ENCODE results near the gene PLCB3. TPM values are rescaled to one million over a fixed set of nuclear protein-coding genes. Genes with fewer than 3 reads are reported as not detected.

Gene PLCB3
- total RNA-seq, 1 experiment from 2014 or later, result 69.0 TPM

DNA sequence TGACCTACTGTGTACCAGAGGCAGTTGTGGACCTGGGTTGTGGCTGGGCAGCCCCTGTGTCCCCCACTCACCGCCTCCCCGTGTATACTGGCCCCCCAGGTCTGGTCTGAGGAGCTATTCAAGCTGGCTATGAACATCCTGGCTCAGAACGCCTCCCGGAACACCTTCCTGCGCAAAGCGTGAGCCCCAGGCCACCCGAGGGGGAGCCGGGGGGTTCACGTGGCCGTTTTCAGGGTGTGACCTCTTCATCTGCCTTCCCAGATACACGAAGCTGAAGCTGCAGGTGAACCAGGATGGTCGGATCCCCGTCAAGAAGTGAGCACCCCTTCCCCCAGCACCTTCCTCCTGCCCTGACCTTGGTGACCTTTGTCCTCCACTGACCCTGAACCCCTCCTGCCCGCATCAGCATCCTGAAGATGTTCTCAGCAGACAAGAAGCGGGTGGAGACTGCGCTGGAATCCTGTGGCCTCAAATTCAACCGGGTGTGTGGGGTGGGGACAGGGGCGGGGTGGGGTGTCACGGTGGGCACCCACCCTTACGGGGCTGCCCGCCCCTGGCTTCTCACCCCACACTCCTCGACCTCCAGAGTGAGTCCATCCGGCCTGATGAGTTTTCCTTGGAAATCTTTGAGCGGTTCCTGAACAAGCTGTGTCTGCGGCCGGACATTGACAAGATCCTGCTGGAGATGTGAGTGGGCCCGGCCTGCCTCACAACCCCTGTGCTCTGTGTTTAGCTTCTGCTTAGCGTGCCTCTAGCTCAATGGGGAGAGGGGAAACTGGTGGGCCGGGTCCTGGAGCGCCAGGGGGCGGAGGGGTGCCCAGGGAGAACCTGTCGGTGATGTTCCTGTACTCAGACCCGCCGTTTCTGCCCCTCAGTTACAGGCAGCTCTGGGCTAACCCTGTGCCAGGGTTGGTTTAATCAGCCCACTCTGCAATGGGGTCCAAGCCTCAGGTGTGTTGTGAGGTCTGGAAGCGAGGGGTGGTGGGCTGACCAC lies 4.1 kb downstream of the PLCB3 start:
- ChIA-PET POLR2A (ENCODE audit: unreplicated experiment) (no interaction called here), CTCF (no interaction called here)
- no peak overlapping the region for H3K4me2 ChIP-seq (ENCODE audit: low read length)
- H3K4me3 ChIP-seq (ENCODE audit: low read length), result no peak overlapping the region
- no peak for DNase-seq
- H2AFZ ChIP-seq (ENCODE audit: low read length), result no peak overlapping the region
- no peaks in the 10 kb centered on the region for H3K27me3 ChIP-seq (ENCODE audit: low read length)
- H3K79me2 ChIP-seq (ENCODE audit: low read length), result peaks cover 25% of the 10 kb centered on the region
- no peaks in the 10 kb centered on the region for H3F3A ChIP-seq (ENCODE audit: low read length, unreplicated experiment)
- no TSS peak for BruUV-seq (replicated peaks)
- TF ChIP-seq, protein P1, sequence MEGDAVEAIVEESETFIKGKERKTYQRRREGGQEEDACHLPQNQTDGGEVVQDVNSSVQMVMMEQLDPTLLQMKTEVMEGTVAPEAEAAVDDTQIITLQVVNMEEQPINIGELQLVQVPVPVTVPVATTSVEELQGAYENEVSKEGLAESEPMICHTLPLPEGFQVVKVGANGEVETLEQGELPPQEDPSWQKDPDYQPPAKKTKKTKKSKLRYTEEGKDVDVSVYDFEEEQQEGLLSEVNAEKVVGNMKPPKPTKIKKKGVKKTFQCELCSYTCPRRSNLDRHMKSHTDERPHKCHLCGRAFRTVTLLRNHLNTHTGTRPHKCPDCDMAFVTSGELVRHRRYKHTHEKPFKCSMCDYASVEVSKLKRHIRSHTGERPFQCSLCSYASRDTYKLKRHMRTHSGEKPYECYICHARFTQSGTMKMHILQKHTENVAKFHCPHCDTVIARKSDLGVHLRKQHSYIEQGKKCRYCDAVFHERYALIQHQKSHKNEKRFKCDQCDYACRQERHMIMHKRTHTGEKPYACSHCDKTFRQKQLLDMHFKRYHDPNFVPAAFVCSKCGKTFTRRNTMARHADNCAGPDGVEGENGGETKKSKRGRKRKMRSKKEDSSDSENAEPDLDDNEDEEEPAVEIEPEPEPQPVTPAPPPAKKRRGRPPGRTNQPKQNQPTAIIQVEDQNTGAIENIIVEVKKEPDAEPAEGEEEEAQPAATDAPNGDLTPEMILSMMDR (conservative IDR thresholded peaks at IDR 0.05; ENCODE audit: low read depth, low read length), result no peak
- TF ChIP-seq EZH2phosphoT487 (IDR thresholded peaks at IDR 0.05; ENCODE audit: borderline replicate concordance, low read length) (no peak), EZH2 (IDR thresholded peaks at IDR 0.05; ENCODE audit: low read length, unreplicated experiment) (no peak)
- no peaks in the 10 kb centered on the region for H3K9me3 ChIP-seq (ENCODE audit: low read length)
- intact Hi-C loops (cut with micrococcal nuclease), result no loop called here
- H3K36me3 ChIP-seq (ENCODE audit: low read depth, low read length), result peaks cover 32% of the 10 kb centered on the region
- no peak for ATAC-seq
- no peaks in the 10 kb centered on the region for H3K9me2 ChIP-seq (replicated peaks; ENCODE audit: low read length)
- peaks cover 3% of the 10 kb centered on the region; the same call in 1 of the 2 replicates for H4K20me1 ChIP-seq (ENCODE audit: low read length)
- no peak overlapping the region for H3K27ac ChIP-seq (ENCODE audit: low read length)
- no peak overlapping the region for H3K9ac ChIP-seq (ENCODE audit: low read length)
- H3K4me1 ChIP-seq (ENCODE audit: insufficient read depth, low read length), result peaks cover 25% of the 10 kb centered on the region

DNA sequence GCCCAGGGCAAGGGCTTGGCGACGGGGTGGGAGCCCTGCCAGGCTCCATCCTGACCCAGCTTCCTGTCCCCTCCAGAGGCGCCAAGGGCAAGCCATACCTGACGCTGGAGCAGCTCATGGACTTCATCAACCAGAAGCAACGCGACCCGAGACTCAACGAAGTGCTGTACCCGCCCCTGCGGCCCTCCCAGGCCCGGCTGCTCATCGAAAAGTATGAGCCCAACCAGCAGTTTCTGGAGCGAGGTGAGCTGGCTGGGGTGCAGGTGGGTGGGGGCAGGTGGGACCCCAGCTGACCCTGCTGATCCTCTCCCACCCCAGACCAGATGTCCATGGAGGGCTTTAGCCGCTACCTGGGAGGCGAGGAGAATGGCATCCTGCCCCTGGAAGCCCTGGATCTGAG lies 5.0 kb downstream of the PLCB3 start:
- no peak for DNase-seq
- Histone ChIP-seq H3K9me2 (replicated peaks; ENCODE audit: low read length) (no peaks in the 10 kb centered on the region), H2AFZ (ENCODE audit: low read length) (no peak overlapping the region), H3K27ac (ENCODE audit: low read length) (no peak overlapping the region), H3K4me1 (ENCODE audit: insufficient read depth, low read length) (peaks cover 19% of the 10 kb centered on the region), H3K27me3 (ENCODE audit: low read length) (no peaks in the 10 kb centered on the region), H3K9ac (ENCODE audit: low read length) (no peak overlapping the region), H3F3A (ENCODE audit: low read length, unreplicated experiment) (no peaks in the 10 kb centered on the region), H3K4me3 (ENCODE audit: low read length) (no peak overlapping the region), H3K79me2 (ENCODE audit: low read length) (peaks cover 25% of the 10 kb centered on the region), H3K9me3 (ENCODE audit: low read length) (no peaks in the 10 kb centered on the region), H3K4me2 (ENCODE audit: low read length) (no peak overlapping the region), H3K36me3 (ENCODE audit: low read depth, low read length) (peaks cover 38% of the 10 kb centered on the region), H4K20me1 (ENCODE audit: low read length) (peaks cover 3% of the 10 kb centered on the region; the same call in 1 of the 2 replicates)
- no peak for TF ChIP-seq EZH2 (IDR thresholded peaks at IDR 0.05; ENCODE audit: low read length, unreplicated experiment)
- TF ChIP-seq, protein P1 (conservative IDR thresholded peaks at IDR 0.05; ENCODE audit: low read depth, low read length), result no peak
- TF ChIP-seq EZH2phosphoT487 (IDR thresholded peaks at IDR 0.05; ENCODE audit: borderline replicate concordance, low read length), result no peak
- no TSS peak for BruUV-seq (replicated peaks)
- ATAC-seq, result no peak
- CTCF ChIA-PET, result no interaction called here
- intact Hi-C loops (cut with micrococcal nuclease), result no loop called here
- POLR2A ChIA-PET (ENCODE audit: unreplicated experiment), result no interaction called here

DNA sequence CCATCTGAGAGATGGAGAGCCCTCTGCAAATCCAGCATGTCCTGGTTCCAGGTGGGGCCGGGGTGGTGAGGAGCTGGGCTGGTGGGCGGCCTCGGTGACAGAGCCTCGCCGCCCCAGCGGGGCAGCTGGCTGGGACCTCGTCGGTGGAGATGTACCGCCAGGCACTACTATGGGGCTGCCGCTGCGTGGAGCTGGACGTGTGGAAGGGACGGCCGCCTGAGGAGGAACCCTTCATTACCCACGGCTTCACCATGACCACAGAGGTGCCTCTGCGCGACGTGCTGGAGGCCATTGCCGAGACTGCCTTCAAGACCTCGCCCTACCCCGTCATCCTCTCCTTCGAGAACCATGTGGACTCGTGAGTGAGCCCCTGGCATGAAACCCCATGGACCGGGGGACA lies 7.0 kb downstream of the PLCB3 start:
- Histone ChIP-seq H2AFZ (ENCODE audit: low read length) (no peak overlapping the region), H3K4me1 (ENCODE audit: insufficient read depth, low read length) (peaks cover 9% of the 10 kb centered on the region), H3K79me2 (ENCODE audit: low read length) (peaks cover 6% of the 10 kb centered on the region), H3K36me3 (ENCODE audit: low read depth, low read length) (peaks cover 51% of the 10 kb centered on the region), H3K9me2 (replicated peaks; ENCODE audit: low read length) (no peaks in the 10 kb centered on the region), H3K4me3 (ENCODE audit: low read length) (no peak overlapping the region), H3F3A (ENCODE audit: low read length, unreplicated experiment) (no peaks in the 10 kb centered on the region), H3K27me3 (ENCODE audit: low read length) (no peaks in the 10 kb centered on the region), H3K4me2 (ENCODE audit: low read length) (no peak overlapping the region), H3K27ac (ENCODE audit: low read length) (no peak overlapping the region), H4K20me1 (ENCODE audit: low read length) (peaks cover 3% of the 10 kb centered on the region; the same call in 1 of the 2 replicates), H3K9me3 (ENCODE audit: low read length) (no peaks in the 10 kb centered on the region), H3K9ac (ENCODE audit: low read length) (no peak overlapping the region)
- intact Hi-C loops (cut with micrococcal nuclease), result no loop called here
- CTCF ChIA-PET, result no interaction called here
- POLR2A ChIA-PET (ENCODE audit: unreplicated experiment), result no interaction called here
- no TSS peak for BruUV-seq (replicated peaks)
- TF ChIP-seq EZH2phosphoT487 (IDR thresholded peaks at IDR 0.05; ENCODE audit: borderline replicate concordance, low read length) (no peak), EZH2 (IDR thresholded peaks at IDR 0.05; ENCODE audit: low read length, unreplicated experiment) (no peak)
- TF ChIP-seq, protein P1 (conservative IDR thresholded peaks at IDR 0.05; ENCODE audit: low read depth, low read length), result no peak
- DNase-seq (no peak), ATAC-seq (no peak)
